ENCODE measurements around the gene SNAI1.

Gene SNAI1

GRCh38 chr20:50014570-50015562 lies 32.1 kb downstream of the SNAI1 start:
- no peak for DNase-seq

- no peak for DNase-seq
Measured at GRCh38 chr20:50015636-50015992, 32.8 kb downstream of the SNAI1 start.

- DNase-seq, result no peak
Measured at GRCh38 chr20:50015993-50016770, 33.4 kb downstream of the SNAI1 start.

- DNase-seq, result no peak
Measured at GRCh38 chr20:50017160-50017559, 34.4 kb downstream of the SNAI1 start.

- DNase-seq, result no peak
Measured at GRCh38 chr20:50017576-50018248, 34.9 kb downstream of the SNAI1 start.

- no peak for DNase-seq
Measured at GRCh38 chr20:50019466-50020256, 36.9 kb downstream of the SNAI1 start.

- DNase-seq, result no peak
Measured at GRCh38 chr20:50020288-50020687, 37.5 kb downstream of the SNAI1 start.

- no peak for DNase-seq
Measured at GRCh38 chr20:50022676-50023075, 39.9 kb downstream of the SNAI1 start.

GRCh38 chr20:50023116-50023805 lies 40.5 kb downstream of the SNAI1 start:
- no peak for DNase-seq

GRCh38 chr20:50026746-50027575 lies 44.2 kb downstream of the SNAI1 start:
- no peak for DNase-seq

GRCh38 chr20:50027611-50028105 lies 44.9 kb downstream of the SNAI1 start:
- DNase-seq, result no peak

- no peak for DNase-seq
Measured at GRCh38 chr20:50029083-50029696, 46.4 kb downstream of the SNAI1 start.

GRCh38 chr20:50029697-50030461 lies 47.1 kb downstream of the SNAI1 start:
- DNase-seq, result no peak

GRCh38 chr20:50032955-50033666 lies 50.3 kb downstream of the SNAI1 start:
- no peak for DNase-seq

- DNase-seq, result no peak
Measured at GRCh38 chr20:50034567-50035180, 51.9 kb downstream of the SNAI1 start.

- no peak for DNase-seq
Measured at GRCh38 chr20:50036703-50037102, 53.9 kb downstream of the SNAI1 start.

GRCh38 chr20:50037123-50037522 lies 54.3 kb downstream of the SNAI1 start:
- DNase-seq, result no peak

GRCh38 chr20:50037575-50037974 lies 54.8 kb downstream of the SNAI1 start:
- no peak for DNase-seq

All from NCI-H2081 treated with DMSO at 0.1 percent for 48 hours (cell line).